ENCODE data around the gene MST1.

DNA sequence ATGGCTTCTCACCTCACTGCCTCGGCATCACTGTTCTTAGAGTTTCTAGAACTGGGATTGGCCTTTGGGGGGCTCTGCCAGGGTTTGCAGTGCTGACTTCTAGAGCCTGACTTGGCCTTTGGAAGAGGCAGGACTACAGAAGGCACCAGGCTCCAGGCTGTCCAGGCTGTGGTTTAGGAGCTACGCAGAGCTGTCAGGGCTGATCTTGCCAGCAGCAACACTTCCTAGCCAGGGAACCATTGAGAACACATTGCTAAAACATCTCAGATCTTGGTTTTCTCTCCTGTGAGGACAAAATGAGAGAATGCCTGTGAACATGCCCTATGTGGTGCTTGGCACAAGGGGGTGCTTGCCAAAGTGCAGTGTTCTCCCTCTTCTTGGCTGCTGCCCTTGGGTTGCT is 49.7 kb downstream of the MST1 start:
- TF ChIP-seq, protein P1, sequence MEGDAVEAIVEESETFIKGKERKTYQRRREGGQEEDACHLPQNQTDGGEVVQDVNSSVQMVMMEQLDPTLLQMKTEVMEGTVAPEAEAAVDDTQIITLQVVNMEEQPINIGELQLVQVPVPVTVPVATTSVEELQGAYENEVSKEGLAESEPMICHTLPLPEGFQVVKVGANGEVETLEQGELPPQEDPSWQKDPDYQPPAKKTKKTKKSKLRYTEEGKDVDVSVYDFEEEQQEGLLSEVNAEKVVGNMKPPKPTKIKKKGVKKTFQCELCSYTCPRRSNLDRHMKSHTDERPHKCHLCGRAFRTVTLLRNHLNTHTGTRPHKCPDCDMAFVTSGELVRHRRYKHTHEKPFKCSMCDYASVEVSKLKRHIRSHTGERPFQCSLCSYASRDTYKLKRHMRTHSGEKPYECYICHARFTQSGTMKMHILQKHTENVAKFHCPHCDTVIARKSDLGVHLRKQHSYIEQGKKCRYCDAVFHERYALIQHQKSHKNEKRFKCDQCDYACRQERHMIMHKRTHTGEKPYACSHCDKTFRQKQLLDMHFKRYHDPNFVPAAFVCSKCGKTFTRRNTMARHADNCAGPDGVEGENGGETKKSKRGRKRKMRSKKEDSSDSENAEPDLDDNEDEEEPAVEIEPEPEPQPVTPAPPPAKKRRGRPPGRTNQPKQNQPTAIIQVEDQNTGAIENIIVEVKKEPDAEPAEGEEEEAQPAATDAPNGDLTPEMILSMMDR (IDR thresholded peaks at IDR 0.05): no peak
- TF ChIP-seq, protein P2, sequence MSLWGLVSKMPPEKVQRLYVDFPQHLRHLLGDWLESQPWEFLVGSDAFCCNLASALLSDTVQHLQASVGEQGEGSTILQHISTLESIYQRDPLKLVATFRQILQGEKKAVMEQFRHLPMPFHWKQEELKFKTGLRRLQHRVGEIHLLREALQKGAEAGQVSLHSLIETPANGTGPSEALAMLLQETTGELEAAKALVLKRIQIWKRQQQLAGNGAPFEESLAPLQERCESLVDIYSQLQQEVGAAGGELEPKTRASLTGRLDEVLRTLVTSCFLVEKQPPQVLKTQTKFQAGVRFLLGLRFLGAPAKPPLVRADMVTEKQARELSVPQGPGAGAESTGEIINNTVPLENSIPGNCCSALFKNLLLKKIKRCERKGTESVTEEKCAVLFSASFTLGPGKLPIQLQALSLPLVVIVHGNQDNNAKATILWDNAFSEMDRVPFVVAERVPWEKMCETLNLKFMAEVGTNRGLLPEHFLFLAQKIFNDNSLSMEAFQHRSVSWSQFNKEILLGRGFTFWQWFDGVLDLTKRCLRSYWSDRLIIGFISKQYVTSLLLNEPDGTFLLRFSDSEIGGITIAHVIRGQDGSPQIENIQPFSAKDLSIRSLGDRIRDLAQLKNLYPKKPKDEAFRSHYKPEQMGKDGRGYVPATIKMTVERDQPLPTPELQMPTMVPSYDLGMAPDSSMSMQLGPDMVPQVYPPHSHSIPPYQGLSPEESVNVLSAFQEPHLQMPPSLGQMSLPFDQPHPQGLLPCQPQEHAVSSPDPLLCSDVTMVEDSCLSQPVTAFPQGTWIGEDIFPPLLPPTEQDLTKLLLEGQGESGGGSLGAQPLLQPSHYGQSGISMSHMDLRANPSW (CRISPR knock-in tag; conservative IDR thresholded peaks at IDR 0.05; ENCODE audit: low read depth): no peak
- TF ChIP-seq, protein P3, sequence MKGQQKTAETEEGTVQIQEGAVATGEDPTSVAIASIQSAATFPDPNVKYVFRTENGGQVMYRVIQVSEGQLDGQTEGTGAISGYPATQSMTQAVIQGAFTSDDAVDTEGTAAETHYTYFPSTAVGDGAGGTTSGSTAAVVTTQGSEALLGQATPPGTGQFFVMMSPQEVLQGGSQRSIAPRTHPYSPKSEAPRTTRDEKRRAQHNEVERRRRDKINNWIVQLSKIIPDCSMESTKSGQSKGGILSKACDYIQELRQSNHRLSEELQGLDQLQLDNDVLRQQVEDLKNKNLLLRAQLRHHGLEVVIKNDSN (CRISPR knock-in tag; IDR thresholded peaks at IDR 0.05): no peak
- no peak for TF ChIP-seq SP1 (CRISPR knock-in tag; conservative IDR thresholded peaks at IDR 0.05)
- TF ChIP-seq, protein P4, sequence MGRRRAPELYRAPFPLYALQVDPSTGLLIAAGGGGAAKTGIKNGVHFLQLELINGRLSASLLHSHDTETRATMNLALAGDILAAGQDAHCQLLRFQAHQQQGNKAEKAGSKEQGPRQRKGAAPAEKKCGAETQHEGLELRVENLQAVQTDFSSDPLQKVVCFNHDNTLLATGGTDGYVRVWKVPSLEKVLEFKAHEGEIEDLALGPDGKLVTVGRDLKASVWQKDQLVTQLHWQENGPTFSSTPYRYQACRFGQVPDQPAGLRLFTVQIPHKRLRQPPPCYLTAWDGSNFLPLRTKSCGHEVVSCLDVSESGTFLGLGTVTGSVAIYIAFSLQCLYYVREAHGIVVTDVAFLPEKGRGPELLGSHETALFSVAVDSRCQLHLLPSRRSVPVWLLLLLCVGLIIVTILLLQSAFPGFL (CRISPR knock-in tag; IDR thresholded peaks at IDR 0.05; ENCODE audit: borderline replicate concordance): no peak
- TF ChIP-seq, protein P5, sequence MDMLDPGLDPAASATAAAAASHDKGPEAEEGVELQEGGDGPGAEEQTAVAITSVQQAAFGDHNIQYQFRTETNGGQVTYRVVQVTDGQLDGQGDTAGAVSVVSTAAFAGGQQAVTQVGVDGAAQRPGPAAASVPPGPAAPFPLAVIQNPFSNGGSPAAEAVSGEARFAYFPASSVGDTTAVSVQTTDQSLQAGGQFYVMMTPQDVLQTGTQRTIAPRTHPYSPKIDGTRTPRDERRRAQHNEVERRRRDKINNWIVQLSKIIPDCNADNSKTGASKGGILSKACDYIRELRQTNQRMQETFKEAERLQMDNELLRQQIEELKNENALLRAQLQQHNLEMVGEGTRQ (CRISPR knock-in tag; IDR thresholded peaks at IDR 0.05): no peak

All from WTC11 (cell line).